GM23338 (cell line): ENCODE data around the gene B4GALNT4. TPM values are rescaled to one million over a fixed set of nuclear protein-coding genes. Genes with fewer than 3 reads are reported as not detected.

Experiments used
- ATAC-seq: fragments of 200-7000 bp; cut with Tn5 transposase; 3 replicates; pipeline ENCODE4 v1.9.1; 2020
- DNase-seq: peaks from one replicate; pipeline ENCODE4 v3.0.0-alpha.2; 2015; ENCODE audit warnings: low spot score
- H2AFZ ChIP-seq: fragments of 200-600 bp; sonication (generic); 2 replicates; pipeline ENCODE4 v1.8.0; 2016; ENCODE audit warnings: antibody characterized with exemption, mild to moderate bottlenecking, moderate library complexity
- H3F3A ChIP-seq: fragments of 200-600 bp; sonication (generic); replicated peaks from 2 replicates; pipeline ENCODE4 v1.8.0; 2017; ENCODE audit warnings: antibody characterized with exemption, mixed run types, low read depth
- H3K27ac ChIP-seq: fragments of 200-600 bp; sonication (generic); 2 replicates; pipeline ENCODE4 v1.6.1; 2016; ENCODE audit warnings: low read depth
- H3K27me3 ChIP-seq: fragments of 200-600 bp; sonication (generic); 2 replicates; pipeline ENCODE4 v1.8.0; 2016; ENCODE audit warnings: mild to moderate bottlenecking, mixed run types, moderate library complexity; ENCODE audit not compliant: insufficient read depth
- H3K36me3 ChIP-seq: fragments of 200-600 bp; sonication (generic); 2 replicates; pipeline ENCODE4 v1.8.0; 2016; ENCODE audit warnings: mild to moderate bottlenecking; ENCODE audit not compliant: insufficient read depth
- H3K4me1 ChIP-seq: fragments of 200-600 bp; sonication (generic); 2 replicates; pipeline ENCODE4 v1.8.0; 2016; ENCODE audit warnings: mild to moderate bottlenecking, moderate library complexity; ENCODE audit not compliant: insufficient read depth
- H3K4me2 ChIP-seq: fragments of 200-600 bp; sonication (generic); 2 replicates; pipeline ENCODE4 v1.7.1; 2017; ENCODE audit warnings: mixed run types
- H3K4me3 ChIP-seq: fragments of 200-600 bp; sonication (generic); 2 replicates; pipeline ENCODE4 v1.6.1; 2016; ENCODE audit warnings: mixed run types
- H3K79me2 ChIP-seq: fragments of 200-600 bp; sonication (generic); replicated peaks from 2 replicates; pipeline ENCODE4 v1.8.0; 2017; ENCODE audit warnings: mild to moderate bottlenecking; ENCODE audit not compliant: insufficient read depth
- H3K9me2 ChIP-seq: fragments of 200-600 bp; sonication (generic); 2 replicates; pipeline ENCODE4 v1.8.0; 2017; ENCODE audit not compliant: insufficient read depth
- H4K20me1 ChIP-seq: fragments of 200-600 bp; sonication (generic); replicated peaks from 2 replicates; pipeline ENCODE4 v1.8.0; 2017; ENCODE audit warnings: mild to moderate bottlenecking; ENCODE audit not compliant: insufficient read depth
- H3K27ac Mint-ChIP-seq: 2 replicates; pipeline ENCODE4 v1.8.0; 2020; ENCODE audit warnings: inconsistent platforms, mild to moderate bottlenecking, moderate library complexity, mixed read lengths
- H3K27me3 Mint-ChIP-seq: 3 replicates; pipeline ENCODE4 v1.8.0; 2022; ENCODE audit warnings: low read depth, mild to moderate bottlenecking, moderate library complexity, mixed read lengths, inconsistent platforms; ENCODE audit not compliant: insufficient read depth, poor library complexity
- H3K36me3 Mint-ChIP-seq: 3 replicates; pipeline ENCODE4 v1.8.0; 2021; ENCODE audit warnings: low read depth, mild to moderate bottlenecking, inconsistent platforms, moderate library complexity, mixed read lengths
- H3K4me1 Mint-ChIP-seq: 3 replicates; pipeline ENCODE4 v1.8.0; 2020; ENCODE audit warnings: mild to moderate bottlenecking, inconsistent platforms, mixed read lengths
- H3K4me3 Mint-ChIP-seq: 3 replicates; pipeline ENCODE4 v1.8.0; 2021; ENCODE audit warnings: moderate library complexity, mild to moderate bottlenecking, inconsistent platforms, mixed read lengths
- H3K9me3 Mint-ChIP-seq: 3 replicates; pipeline ENCODE4 v1.8.0; 2020; ENCODE audit warnings: moderate library complexity, mild to moderate bottlenecking, inconsistent platforms, mixed read lengths
- CREB1 ChIP-seq: fragments of 250-450 bp; sonication (Bioruptor Pico); IDR thresholded peaks from 2 replicates; pipeline ENCODE4 v1.5.0; 2020; ENCODE audit warnings: low read depth, mild to moderate bottlenecking, moderate library complexity
- CTCF ChIP-seq, 2 experiments: fragments of 200-600 bp in 1 of 2; sonication (generic) in 1 of 2; conservative IDR thresholded peaks; 2 replicates each; pipeline versions ENCODE4 v1.5.1 to v1.6.1; 2016 to 2017; ENCODE audit warnings: antibody characterized with exemption in 2 of 2, low read depth in 2 of 2, mild to moderate bottlenecking in 2 of 2, moderate library complexity in 1 of 2
- ETS1 ChIP-seq: IDR thresholded peaks from 2 replicates; pipeline ENCODE4 v1.6.1; 2016; ENCODE audit warnings: antibody characterized with exemption
- EZH2 ChIP-seq: fragments of 200-600 bp; sonication (generic); IDR thresholded peaks from one replicate; pipeline ENCODE4 v1.8.0; 2017; ENCODE audit warnings: antibody characterized with exemption, mild to moderate bottlenecking, low read depth; ENCODE audit not compliant: unreplicated experiment
- EZH2phosphoT487 ChIP-seq: fragments of 200-600 bp; sonication (generic); IDR thresholded peaks from one replicate; pipeline ENCODE4 v1.8.1; 2018; ENCODE audit warnings: antibody characterized with exemption; ENCODE audit not compliant: unreplicated experiment
- JUNB ChIP-seq: IDR thresholded peaks from one replicate; pipeline ENCODE4 v1.6.1; 2016; ENCODE audit warnings: antibody characterized with exemption; ENCODE audit not compliant: unreplicated experiment
- NANOG ChIP-seq: IDR thresholded peaks from 2 replicates; pipeline ENCODE4 v1.6.1; 2016; ENCODE audit warnings: antibody characterized with exemption, borderline replicate concordance
- POLR2AphosphoS5 ChIP-seq: IDR thresholded peaks from 2 replicates; pipeline ENCODE4 v1.6.1; 2016; ENCODE audit warnings: antibody characterized with exemption, low read depth
- REST ChIP-seq: IDR thresholded peaks from one replicate; pipeline ENCODE4 v1.6.1; 2018; ENCODE audit warnings: antibody characterized with exemption; ENCODE audit not compliant: unreplicated experiment
- STAT1 ChIP-seq: IDR thresholded peaks from one replicate; pipeline ENCODE4 v1.6.1; 2016; ENCODE audit warnings: antibody characterized with exemption; ENCODE audit not compliant: unreplicated experiment
- ZNF114 ChIP-seq: fragments of 250-450 bp; sonication (Bioruptor Pico); IDR thresholded peaks from 2 replicates; pipeline ENCODE4 v1.5.0; 2020; ENCODE audit warnings: mild to moderate bottlenecking, moderate library complexity
- ZNF331 ChIP-seq: fragments of 250-450 bp; sonication (Bioruptor Pico); IDR thresholded peaks from 2 replicates; pipeline ENCODE4 v1.5.0; 2020; ENCODE audit warnings: low read depth, mild to moderate bottlenecking, moderate library complexity
- ZNF462 ChIP-seq: fragments of 250-450 bp; sonication (Bioruptor Pico); IDR thresholded peaks from 2 replicates; pipeline ENCODE4 v1.5.0; 2020; ENCODE audit warnings: mild to moderate bottlenecking, moderate library complexity
- polyA plus RNA-seq: library from polyadenylated mRNA; unstranded; fragments of >200 nt; fragmentation: Nextera tagmentation; extraction: Ambion mirVana; gene quantifications from 2 replicates; pipeline ENCODE4 v1.2.1, GENCODE V29; 2016
- total RNA-seq: library from RNA; depleted of rRNA; stranded (reverse); fragments of >200 nt; shearing (Covaris generic); gene quantifications from 2 replicates; pipeline ENCODE4 v1.2.3, GENCODE V29; 2014

B4GALNT4 gene
- total and polyA plus RNA-seq, 2 experiments from 2014 or later: 49.9 to 92.6 TPM

DNA sequence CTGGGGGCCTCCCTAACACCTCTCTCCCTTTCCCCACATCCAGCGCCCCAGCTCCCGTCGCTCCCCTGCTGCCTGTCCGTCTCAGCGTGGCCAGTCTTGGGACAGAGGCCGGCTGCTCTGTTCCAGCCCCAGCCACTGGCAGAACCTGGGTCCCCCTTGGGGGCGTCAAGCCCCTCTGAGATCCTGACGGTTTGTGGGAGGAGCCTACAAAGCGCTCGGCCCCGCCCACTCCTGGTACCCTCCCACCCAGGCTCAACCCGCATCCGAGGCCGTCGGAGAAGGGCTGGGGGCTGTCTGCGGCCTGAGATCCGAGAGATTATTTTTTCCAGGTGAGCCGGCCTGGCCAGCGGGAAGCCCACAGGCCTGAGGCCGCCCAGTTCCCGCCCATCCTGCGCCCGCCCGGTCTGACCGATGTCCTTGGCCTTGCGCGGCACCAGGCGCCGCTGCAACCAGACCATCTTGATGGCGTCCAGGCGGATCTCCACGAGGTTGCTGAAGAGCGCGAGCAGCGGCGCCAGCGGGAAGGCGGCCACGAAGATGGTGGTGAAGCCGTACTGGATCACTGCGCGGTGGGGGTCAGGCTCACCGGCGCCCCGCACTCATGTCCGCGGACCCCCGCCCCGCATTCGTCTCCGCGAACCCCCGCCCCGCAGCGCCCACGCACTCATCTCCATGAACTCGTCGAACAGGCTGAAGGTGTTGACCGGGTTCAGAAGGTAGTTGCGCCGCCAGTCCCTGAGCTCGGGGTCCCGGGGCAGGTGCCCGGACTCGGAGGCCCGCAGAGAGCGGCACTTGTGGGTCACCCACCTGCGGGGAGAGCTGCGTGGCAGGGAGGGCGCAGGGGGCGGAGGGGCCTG lies 51.0 kb downstream of the B4GALNT4 start:
- Mint-ChIP-seq H3K4me1 (peaks cover 15% of the 10 kb centered on the region), H3K27me3 (peaks cover 19% of the 10 kb centered on the region)

More for the DNA sequence above, 51.0 kb downstream of the B4GALNT4 start:
- Mint-ChIP-seq H3K36me3 (no peaks in the 10 kb centered on the region), H3K9me3 (no peaks in the 10 kb centered on the region; the same call in 2 of the 3 replicates), H3K27ac (no peak overlapping the region), H3K4me3 (no peak overlapping the region)
- Histone ChIP-seq H3K4me2 (no peak overlapping the region), H3K36me3 (no peaks in the 10 kb centered on the region), H3K4me3 (no peak overlapping the region), H3K4me1 (peaks cover 6% of the 10 kb centered on the region; the same call in 1 of the 2 replicates), H3K27me3 (peaks cover 6% of the 10 kb centered on the region), H4K20me1 (no peaks in the 10 kb centered on the region), H3K27ac (no peak overlapping the region), H3K79me2 (no peaks in the 10 kb centered on the region; the same call in 1 of the 2 replicates), H2AFZ (no peak overlapping the region), H3F3A (peaks cover 12% of the 10 kb centered on the region), H3K9me2 (no peaks in the 10 kb centered on the region)
- ATAC-seq (peak; percentile 4), DNase-seq (peak; percentile 64)
- no peak for TF ChIP-seq STAT1
- TF ChIP-seq CREB1 (CRISPR knock-in tag): no peak
- TF ChIP-seq JUNB: no peak
- TF ChIP-seq CTCF (conservative IDR thresholded peaks at IDR 0.05; ENCODE audit: low read depth in 2 of 2): no peak
- no peak for TF ChIP-seq NANOG
- TF ChIP-seq REST: no peak
- no peak for TF ChIP-seq POLR2AphosphoS5
- TF ChIP-seq ZNF114: no peak
- no peak for TF ChIP-seq ETS1
- no peak for TF ChIP-seq EZH2
- TF ChIP-seq ZNF331 (CRISPR knock-in tag): no peak
- TF ChIP-seq EZH2phosphoT487: no peak
- TF ChIP-seq ZNF462 (CRISPR knock-in tag): no peak
